Measurements from ENCODE around the gene ZNF641.

GRCh38 chr12:48311313-48311712, 39.4 kb downstream of the ZNF641 start:
- TF ChIP-seq CTCF (IDR thresholded peaks at IDR 0.05; ENCODE audit: low read length) (no peak), EZH2 (IDR thresholded peaks at IDR 0.05; ENCODE audit: borderline replicate concordance, low read length) (no peak)
